Superior temporal gyrus (tissue), 1 donor: Measurements from ENCODE around the gene KICS2.
A peak's percentile ranks its signal among the peaks of the same experiment; 100 is the strongest.
"Not testable (repeated sequence)": the region's sequence is repeated elsewhere in the genome, so short reads cannot be mapped to it uniquely, and the experiment has no call there.

Experiments used
- DNase-seq: peaks from one replicate; pipeline ENCODE4 v3.0.0-alpha.2; 2016; ENCODE audit errors: extremely low spot score

KICS2 gene

DNA sequence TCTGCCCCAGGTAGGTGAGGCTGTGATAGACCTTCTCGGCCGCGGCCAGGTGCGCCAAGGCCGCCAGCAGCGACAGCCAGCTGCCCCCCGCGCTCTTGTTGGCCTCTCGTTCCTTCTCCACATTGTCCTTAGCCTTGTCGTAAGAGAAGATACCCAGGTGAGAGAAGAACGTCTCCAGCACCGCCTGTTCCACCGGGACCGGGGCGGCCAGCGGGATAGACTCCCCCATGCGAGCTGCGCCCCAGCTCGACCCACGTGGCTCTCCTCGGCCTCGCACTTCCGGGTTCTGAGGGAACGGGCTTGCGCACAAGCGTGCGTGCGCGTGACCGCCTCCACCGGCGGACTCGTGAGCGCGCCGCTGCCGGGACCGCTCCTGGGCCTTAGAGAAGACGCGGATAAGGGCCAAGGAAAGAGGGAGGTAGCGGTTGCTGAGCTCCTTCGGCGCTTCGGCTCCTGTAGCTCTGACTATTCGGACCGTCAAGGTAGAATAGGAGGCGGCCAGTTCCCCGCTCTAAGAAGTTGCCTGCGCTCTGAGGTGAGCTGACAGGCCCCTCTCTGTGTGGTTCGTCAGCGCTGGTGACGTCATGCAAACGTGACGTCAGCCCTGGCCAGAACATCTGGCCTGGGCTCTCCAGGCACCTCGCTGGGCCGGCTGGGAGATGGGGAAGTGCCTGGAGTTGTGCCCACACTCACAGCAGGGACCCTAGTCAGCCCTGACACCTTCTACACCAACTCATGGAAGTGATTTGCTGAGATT is at the start of gene KICS2:
KICS2 (minus strand) TSS at position 288 of the 757 bp plus-strand sequence; CDS start at position 229, 59 bp downstream.
- DNase-seq = peak; percentile 96

DNA sequence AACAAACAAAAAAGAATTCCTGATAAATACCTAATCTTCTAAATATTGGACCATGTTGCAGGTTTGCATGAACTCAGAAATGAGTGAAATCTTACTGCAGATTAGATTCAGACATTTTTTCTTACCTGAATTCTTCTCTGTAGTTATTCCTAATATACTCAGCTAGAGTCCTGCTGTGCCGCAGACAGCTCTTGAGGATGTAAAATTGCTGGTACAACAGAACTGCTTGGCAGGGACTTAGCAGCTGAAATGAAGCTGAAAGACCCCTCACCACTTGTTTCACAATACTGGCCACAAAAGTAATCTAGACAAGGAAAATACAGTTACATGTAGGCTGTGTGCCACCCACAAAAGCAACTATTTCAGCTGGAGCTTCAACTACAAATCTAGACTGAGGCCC is 48.3 kb upstream of the KICS2 start:
- DNase-seq = no peak

- DNase-seq = no peak
Measured at GRCh38 chr12:64269161-64269560, 47.1 kb upstream of the KICS2 start.

- no peak for DNase-seq
Measured at GRCh38 chr12:64268409-64268808, 46.3 kb upstream of the KICS2 start.

- DNase-seq = no peak
Measured at GRCh38 chr12:64265839-64266238, 43.7 kb upstream of the KICS2 start.

DNA sequence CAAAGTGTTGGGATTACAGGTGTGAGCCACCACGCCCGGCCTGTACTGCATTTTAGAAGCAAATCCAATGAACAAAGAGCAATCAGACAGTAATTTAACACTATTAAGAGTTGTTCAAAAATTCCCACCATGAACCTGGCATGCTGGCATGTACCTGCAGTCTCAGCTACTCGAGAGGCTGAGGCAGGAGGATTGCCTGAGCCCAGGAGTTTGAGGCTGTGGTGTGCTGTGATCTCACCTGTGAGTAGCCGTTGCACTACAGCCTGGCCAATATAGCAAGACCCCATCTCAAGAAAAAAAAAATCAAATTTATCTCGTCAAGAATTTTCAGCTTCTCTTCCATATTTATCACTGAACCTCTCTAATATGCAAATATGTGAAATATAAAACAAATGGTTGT is 39.7 kb upstream of the KICS2 start:
- DNase-seq = no peak

- no peak for DNase-seq
Measured at GRCh38 chr12:64258576-64258975, 36.5 kb upstream of the KICS2 start.

DNA sequence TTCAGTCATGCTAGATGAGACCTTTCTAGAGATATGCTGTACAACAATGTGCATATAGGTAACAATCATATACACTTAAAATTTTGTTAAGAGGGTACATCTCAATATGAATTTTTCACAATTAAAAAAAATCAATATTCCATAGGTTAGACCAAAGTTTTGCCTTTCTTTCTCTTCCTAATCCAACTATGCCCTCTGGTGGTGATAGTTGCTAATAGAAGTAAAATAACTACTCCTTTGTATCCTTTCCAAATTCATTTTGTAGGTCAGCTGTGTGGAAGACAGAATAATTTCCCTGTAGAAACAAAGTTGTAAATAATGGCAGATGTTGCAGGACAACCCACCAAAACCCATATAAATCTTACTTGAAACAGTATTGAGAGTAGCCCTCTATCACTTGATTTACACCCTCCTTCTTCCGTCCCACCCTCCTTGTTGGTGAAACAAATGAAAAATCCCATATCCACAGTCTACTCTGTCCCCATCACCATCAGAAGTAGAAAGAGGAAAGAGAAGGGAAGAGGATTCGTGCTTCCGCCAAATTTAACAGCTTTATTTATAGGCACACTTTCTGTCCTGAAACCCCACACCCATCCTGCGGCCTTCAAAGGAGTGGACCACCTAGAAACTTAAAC is 34.2 kb upstream of the KICS2 start:
- peak; percentile 97 for DNase-seq

GRCh38 chr12:64255249-64255648 is 33.2 kb upstream of the KICS2 start:
- DNase-seq = no peak

- DNase-seq = no peak
Measured at GRCh38 chr12:64253356-64253755, 31.3 kb upstream of the KICS2 start.

- DNase-seq = no peak
Measured at GRCh38 chr12:64252681-64253080, 30.6 kb upstream of the KICS2 start.

DNA sequence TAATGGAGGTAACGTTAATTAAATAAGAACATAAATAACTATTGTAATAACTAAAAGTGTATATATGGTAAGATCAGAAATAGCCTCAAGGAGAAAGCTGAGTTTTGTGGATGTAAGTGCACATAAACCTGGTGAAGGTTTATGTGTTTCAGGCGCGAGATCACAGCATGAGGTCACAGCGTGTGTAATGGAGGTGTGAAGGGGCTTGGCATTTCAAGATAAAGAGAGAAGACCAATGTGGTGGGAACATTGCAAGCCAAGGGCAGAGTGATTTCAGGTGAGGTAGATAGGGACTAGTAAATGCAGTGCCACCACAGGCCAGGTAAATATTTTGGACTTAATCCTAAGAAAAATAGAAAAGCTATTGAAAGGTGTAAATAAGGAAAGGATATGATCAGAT is 21.7 kb upstream of the KICS2 start:
- DNase-seq = no peak

DNA sequence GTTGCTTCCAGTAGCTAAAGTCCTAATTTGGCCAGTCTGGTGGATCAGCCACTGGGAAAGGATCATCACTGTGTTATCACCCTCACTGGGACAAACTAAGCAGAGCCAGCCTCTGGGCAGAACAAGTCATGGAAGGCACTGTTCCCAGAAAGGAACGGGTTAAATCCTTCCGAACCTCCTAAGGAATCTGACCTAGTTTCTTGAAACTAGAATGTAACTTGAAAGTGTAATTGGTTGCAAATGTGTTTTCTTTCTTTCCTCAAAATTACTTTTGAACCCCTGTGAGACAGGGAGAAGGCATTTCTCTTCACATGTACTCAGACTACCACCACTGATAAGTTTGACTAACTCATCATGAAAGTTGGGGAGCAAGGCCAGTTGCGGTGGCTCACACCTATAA is 18.7 kb upstream of the KICS2 start:
- no peak for DNase-seq

GRCh38 chr12:64237382-64237781 is 15.3 kb upstream of the KICS2 start:
- no peak for DNase-seq

DNA sequence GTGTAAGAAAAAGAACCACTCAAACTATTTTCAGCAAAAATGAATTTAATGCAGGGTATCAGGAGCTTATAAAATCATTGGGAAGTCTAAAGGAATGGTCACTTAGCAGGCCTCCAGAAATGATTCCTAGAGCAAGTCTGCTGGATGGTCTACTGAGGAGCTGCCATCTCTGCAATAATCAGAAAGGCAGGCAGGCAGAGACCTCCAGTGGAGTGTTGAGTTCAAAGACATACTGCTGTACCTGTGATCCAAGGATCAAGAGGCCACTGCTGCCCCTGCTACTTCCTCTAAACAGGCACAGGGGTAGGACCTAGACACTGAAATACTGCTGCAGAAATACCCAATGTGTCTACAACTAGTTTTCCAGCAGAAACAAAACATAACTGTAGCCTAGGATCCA is 14.5 kb upstream of the KICS2 start:
- DNase-seq = no peak

- DNase-seq = no peak
Measured at GRCh38 chr12:64232196-64232595, 10.1 kb upstream of the KICS2 start.

- DNase-seq = peak; percentile 87
Measured at GRCh38 chr12:64229796-64230195, 7.7 kb upstream of the KICS2 start.

- DNase-seq = no peak
Measured at GRCh38 chr12:64229240-64229639, 7.1 kb upstream of the KICS2 start.

DNA sequence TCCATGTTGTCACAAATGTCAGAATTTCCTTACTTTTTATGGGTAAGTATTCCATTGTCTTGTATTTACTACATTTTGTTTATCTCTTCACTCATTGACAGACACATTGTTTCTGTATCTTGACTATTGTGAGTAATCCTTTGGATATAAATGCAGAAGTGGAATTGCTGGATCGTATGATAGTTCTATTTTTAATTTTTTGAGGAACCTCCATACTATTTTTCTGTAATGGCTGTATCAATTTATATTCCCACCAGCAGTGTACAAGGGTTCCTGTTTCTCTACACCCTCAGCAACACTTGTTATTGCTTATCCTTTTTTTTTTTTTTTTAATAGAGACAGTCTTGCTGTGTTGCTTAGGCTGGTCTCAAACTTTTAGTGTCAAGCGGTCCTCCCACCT is 3.5 kb upstream of the KICS2 start:
- no peak for DNase-seq

DNA sequence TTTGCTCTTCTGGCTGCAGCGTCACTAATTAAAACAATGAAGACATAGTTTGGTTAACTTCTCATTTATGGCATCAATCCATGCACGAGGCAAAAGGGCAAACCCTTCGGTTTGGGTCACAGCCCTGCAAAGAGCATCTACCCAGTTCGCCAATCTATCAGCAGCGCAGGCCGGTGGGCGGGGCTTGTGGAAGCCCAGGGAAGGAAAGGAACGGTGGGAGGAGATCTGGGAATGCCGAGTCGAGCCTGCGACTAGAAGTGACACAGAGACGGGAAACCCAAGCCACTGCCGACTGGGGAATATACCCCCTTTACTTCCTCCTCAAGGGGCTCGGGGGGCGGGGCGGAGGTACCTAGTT is 466 bp downstream of the KICS2 start:
- DNase-seq = peak; percentile 86

DNA sequence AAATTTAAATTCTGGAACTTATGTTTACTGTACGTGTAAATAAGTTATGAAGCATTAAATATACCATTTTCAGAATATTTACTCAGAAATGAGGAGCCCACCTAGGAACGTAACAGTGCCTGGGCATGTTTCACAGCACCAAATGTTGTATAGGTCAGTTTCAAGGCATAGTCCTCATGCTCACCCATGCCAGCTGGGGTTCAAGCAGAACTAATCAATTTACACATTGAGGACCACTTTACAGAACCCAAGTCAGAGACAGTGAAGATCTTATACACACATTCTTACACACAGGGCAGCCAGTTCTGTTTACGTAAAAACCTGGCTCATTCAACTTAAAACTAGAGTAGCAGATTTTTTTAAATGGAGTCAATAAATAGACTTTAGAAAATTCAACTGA is 2.0 kb downstream of the KICS2 start:
- no peak for DNase-seq

DNA sequence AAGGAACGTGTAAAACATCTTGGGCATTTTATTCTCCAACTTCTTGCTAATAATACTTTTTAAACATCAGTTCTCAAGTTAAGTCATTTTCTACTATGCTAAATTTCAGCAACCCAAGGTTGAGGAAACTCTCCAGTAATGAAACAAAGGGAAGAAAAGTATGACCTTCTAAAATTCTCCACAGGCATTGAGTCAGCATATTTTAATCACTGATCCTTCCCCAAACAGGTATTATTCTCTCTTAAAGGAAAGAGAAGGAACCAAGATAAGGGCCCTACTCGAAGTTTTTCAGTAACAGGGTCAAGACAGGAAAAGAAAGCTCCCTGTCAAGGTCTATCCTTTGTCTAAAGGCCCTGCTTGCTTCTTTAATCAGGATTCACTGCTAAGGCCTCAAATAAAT is 3.0 kb downstream of the KICS2 start:
- no peak for DNase-seq

GRCh38 chr12:64218597-64218996 is 3.5 kb downstream of the KICS2 start:
- DNase-seq = no peak

- not testable (repeated sequence) for DNase-seq
Measured at GRCh38 chr12:64217643-64218042, 4.5 kb downstream of the KICS2 start.
